Measurements from ENCODE around the gene PSRC1.

Gene PSRC1

DNA sequence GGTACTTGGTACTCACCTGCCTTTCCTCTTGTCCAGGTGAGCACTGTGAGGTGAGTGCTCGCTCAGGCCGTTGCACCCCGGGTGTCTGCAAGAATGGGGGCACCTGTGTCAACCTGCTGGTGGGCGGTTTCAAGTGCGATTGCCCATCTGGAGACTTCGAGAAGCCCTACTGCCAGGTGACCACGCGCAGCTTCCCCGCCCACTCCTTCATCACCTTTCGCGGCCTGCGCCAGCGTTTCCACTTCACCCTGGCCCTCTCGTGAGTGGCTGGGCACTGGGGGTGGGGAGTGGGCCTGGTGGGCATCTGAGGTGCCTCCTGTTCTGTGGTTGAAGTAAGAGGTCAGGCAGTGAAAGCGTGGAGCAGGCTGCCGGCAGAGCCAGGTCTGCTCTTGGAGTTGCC, 21.9 kb downstream of the PSRC1 start:
- FAIRE-seq (no peak), DNase-seq (ENCODE audit: insufficient read length, low spot score) (no peak)

DNA sequence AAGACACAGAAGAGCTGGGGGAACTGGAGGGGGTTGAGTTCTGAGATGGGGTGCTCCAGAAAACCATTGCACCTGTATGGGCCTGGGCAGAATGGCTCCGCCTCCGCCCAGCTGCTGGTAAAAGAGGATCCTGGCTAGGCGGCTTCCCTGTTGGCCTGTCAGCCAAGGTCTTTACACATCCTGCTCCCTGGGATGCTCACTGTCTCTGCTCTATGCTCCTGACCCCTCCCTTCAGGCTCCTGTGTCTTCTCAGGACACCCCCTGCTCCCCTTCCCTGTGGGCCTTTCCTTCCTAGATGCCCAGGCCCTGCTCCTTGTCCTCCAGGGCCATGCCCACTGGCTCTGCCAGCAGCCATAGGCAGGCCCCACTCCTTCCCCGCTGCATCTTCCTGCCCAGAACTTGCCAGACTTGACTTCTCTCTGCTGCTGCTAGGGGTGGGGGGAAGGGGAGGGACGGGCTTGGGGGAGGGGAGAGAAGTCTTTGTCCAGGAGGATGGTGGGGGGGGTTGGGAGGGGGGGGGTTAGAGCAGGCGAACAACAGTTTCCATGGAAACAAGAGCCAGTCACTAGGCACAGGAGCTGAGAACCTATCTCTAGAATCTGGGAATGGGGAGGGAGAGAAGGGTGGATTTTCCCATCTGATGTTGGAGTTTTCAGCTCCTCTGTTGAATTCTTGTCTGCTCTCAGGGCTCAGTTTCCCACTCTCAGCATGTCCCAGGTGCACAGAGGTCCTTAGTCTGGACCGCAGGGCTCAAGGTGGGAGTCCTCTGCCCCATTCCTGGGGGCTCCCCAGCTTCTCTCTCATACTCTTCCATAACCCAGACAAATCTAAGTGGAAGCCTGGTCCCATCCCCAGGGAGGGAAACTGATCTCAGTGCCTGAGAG, 23.0 kb downstream of the PSRC1 start:
- no peak for FAIRE-seq

DNA sequence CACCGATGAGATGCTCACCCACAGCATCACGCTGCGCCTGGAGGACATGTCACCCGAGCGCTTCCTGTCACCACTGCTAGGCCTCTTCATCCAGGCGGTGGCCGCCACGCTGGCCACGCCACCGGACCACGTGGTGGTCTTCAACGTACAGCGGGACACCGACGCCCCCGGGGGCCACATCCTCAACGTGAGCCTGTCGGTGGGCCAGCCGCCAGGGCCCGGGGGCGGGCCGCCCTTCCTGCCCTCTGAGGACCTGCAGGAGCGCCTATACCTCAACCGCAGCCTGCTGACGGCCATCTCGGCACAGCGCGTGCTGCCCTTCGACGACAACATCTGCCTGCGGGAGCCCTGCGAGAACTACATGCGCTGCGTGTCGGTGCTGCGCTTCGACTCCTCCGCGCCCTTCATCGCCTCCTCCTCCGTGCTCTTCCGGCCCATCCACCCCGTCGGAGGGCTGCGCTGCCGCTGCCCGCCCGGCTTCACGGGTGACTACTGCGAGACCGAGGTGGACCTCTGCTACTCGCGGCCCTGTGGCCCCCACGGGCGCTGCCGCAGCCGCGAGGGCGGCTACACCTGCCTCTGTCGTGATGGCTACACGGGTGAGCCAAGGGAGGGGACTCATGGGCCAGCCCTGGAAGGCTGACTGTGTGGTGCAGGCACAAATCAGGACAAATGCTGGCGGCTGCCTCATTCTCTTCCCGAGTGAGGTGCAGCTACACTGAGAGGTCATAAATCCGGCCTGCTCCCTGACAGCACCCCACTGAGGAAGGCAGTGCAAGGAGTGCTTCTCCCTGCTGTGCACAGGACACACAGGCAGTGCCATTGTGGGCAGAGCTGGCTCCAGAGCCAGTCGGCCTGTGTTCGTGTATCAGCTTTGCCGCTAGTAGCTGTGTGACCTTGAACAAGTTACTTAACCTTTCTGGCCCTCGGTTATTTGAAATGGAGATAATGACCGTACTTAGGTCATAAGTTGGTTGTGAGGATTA, 24.2 kb downstream of the PSRC1 start:
- FAIRE-seq (no peak), DNase-seq (ENCODE audit: insufficient read length, low spot score) (no peak)

More for the DNA sequence above, 23.0 kb downstream of the PSRC1 start:
- no peak for DNase-seq (ENCODE audit: insufficient read length, low spot score)

GRCh38 chr1:109257682-109258421, 25.1 kb downstream of the PSRC1 start:
- no peak for DNase-seq (ENCODE audit: insufficient read length, low spot score)
- FAIRE-seq: no peak

DNA sequence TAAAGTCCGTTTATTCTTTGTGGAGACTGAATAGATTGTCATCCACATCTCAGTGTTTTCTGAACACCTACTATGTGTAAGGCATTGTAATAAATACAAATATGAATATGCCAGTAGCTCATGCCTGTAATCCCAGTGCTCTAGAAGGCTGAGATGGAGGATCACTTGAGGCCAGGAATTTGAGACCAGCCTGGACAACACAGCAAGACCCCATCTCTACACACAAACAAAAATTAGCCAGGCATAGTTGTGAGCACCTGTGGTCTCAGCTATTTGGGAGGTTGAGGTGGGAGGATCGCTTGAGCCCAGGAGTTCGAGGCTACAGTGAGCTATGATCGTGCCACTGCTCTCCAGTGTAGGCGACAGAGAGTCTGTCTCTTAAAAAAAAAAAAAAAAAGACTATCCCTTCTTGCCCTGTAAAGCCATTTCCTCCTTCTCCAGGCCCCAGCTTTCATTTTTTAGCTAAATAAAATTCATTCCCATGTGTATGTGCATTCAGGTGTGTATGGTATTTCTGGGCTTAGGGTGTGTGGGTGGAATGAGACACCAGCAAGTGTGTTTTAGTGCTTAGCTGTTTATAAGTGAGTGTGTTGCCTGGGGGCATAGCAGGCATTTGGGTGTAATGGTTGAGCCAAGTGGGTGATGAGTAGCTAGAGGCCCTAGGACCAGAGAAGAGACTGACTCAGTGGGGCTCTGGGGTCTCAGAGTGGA, 25.8 kb downstream of the PSRC1 start:
- no peak for DNase-seq (ENCODE audit: insufficient read length, low spot score)
- FAIRE-seq: no peak

- DNase-seq (ENCODE audit: insufficient read length, low spot score) (no peak), FAIRE-seq (no peak)
Observed at GRCh38 chr1:109256085-109256484, 26.9 kb downstream of the PSRC1 start.

DNA sequence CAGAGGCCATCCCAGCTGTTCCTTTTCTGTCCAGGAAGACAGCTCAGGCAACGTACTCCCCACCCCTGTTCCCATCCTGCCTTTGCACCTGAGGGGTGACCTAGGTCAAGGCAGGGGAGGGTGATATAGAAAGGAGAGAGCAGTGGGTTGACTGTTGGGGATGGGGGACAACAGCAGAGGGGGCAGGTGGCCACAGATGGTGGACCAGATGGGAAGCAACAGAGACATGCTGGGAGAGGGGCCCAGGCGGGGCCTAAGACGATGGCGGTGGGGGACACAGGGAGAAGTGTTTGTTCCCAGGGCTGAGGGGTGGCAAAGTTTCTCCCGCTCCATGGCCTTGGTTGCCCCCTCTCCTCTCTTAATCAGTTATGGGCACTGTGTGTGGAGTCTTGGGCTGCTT, 27.3 kb downstream of the PSRC1 start:
- no peak for DNase-seq (ENCODE audit: insufficient read length, low spot score)

GRCh38 chr1:109255097-109255651, 27.8 kb downstream of the PSRC1 start:
- DNase-seq (ENCODE audit: insufficient read length, low spot score): no peak
- no peak for FAIRE-seq

More for the DNA sequence above, 27.3 kb downstream of the PSRC1 start:
- FAIRE-seq: no peak

DNA sequence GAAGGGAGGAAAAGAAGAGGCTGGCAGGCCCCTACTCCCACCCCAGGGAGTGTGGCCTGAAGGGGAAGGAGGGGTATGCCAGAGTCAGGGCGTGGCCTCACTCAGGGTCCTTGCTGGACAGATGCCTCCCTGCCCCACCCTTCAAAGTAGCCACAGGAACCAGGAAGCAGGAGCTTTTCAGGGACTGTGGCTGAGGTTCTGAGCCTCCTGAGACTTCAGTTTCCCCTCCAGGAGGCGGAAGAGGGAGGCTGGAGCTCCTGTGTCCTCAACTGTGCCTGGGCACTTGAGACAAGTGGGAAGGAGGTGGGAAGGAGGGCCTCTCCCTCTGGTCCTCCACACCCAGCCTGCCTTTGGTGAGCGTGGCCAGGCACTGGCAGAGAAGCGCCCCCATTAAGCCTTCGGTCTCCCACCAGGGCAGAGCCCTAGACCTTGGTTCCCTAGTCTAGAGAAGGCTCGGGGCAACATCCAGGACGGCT, 28.3 kb downstream of the PSRC1 start:
- FAIRE-seq: no peak
- no peak for DNase-seq (ENCODE audit: insufficient read length, low spot score)

- DNase-seq (ENCODE audit: insufficient read length, low spot score) (no peak), FAIRE-seq (no peak)
Observed at GRCh38 chr1:109253803-109254620, 28.9 kb downstream of the PSRC1 start.

DNA sequence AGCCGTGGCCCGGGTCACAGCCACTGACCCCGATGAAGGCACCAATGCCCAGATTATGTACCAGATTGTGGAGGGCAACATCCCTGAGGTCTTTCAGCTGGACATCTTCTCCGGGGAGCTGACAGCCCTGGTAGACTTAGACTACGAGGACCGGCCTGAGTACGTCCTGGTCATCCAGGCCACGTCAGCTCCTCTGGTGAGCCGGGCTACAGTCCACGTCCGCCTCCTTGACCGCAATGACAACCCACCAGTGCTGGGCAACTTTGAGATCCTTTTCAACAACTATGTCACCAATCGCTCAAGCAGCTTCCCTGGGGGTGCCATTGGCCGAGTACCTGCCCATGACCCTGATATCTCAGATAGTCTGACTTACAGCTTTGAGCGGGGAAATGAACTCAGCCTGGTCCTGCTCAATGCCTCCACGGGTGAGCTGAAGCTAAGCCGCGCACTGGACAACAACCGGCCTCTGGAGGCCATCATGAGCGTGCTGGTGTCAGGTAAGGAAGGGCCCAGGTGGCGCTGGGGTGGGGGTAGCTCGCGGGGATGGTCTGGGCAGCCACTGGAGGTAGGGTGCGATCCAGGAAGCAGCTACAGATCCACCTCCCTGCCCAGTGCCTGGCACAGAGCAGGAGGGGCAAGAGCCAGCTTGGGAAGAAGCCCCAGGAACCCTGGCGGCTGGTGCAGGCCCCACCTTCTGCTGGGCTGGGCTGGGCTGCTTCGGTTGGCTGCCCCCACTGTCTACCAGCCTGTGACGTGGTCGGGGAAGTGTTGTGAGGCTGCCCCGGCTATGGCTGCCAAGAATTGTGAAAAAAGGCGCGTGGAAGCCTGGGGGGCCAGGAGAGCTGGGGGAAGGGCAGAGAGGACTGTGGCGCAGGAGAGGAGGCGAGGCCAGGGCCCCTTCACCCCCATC, 29.8 kb downstream of the PSRC1 start:
- DNase-seq (ENCODE audit: insufficient read length, low spot score) (no peak), FAIRE-seq (no peak)

DNA sequence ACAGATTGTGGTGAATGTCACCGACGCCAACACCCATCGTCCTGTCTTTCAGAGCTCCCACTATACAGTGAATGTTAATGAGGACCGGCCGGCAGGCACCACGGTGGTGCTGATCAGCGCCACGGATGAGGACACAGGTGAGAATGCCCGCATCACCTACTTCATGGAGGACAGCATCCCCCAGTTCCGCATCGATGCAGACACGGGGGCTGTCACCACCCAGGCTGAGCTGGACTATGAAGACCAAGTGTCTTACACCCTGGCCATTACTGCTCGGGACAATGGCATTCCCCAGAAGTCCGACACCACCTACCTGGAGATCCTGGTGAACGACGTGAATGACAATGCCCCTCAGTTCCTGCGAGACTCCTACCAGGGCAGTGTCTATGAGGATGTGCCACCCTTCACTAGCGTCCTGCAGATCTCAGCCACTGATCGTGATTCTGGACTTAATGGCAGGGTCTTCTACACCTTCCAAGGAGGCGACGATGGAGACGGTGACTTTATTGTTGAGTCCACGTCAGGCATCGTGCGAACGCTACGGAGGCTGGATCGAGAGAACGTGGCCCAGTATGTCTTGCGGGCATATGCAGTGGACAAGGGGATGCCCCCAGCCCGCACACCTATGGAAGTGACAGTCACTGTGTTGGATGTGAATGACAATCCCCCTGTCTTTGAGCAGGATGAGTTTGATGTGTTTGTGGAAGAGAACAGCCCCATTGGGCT, 30.6 kb downstream of the PSRC1 start:
- FAIRE-seq: no peak
- no peak for DNase-seq (ENCODE audit: insufficient read length, low spot score)

GRCh38 chr1:109251277-109252166, 31.4 kb downstream of the PSRC1 start:
- FAIRE-seq: no peak
- no peak for DNase-seq (ENCODE audit: insufficient read length, low spot score)

- DNase-seq (ENCODE audit: insufficient read length, low spot score) (no peak), FAIRE-seq (no peak)
Observed at GRCh38 chr1:109250454-109251276, 32.3 kb downstream of the PSRC1 start.

DNA sequence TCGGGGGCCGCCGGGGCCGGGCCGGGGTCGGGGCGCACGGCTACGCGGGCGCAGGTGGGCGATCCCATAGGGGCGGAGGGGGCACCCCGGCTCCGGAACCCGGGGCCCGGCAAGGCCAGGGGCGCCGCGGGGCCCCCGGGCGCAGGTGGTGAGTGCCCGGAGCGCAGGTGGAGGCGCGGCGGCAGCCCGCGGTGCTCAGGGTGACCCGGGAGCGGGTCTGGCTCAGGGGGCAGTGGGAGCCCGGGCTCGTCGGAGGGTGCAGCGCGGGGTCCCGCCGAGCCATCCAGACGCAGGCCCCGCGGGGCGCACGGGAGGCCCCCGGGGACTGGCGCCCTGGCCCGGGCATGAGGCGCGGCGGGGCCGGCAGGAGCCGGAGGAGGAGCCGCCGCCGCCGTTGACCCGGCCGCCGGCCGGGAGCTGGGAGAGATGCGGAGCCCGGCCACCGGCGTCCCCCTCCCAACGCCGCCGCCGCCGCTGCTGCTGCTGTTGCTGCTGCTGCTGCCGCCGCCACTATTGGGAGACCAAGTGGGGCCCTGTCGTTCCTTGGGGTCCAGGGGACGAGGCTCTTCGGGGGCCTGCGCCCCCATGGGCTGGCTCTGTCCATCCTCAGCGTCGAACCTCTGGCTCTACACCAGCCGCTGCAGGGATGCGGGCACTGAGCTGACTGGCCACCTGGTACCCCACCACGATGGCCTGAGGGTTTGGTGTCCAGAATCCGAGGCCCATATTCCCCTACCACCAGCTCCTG, 33.1 kb downstream of the PSRC1 start:
- no peak for DNase-seq (ENCODE audit: insufficient read length, low spot score)

More for the DNA sequence above, 33.1 kb downstream of the PSRC1 start:
- FAIRE-seq: no peak

Measured in HTR-8/SVneo (cell line).